ENCODE data around the gene PHYHIPL. TPM values are rescaled to one million over a fixed set of nuclear protein-coding genes. Genes with fewer than 3 reads are reported as not detected.

Gene PHYHIPL
- total RNA-seq, 6 experiments from 2014 or later: not detected

- Mint-ChIP-seq H3K27me3 (ENCODE audit: insufficient read depth) (peaks cover 3% of the 10 kb centered on the region; the same call in 1 of the 2 replicates), H3K9me3 (peaks cover 4% of the 10 kb centered on the region), H3K4me3 (no peak overlapping the region), H3K36me3 (ENCODE audit: low read depth) (peaks cover 5% of the 10 kb centered on the region; the same call in 1 of the 2 replicates), H3K27ac (no peak overlapping the region), H3K4me1 (ENCODE audit: low read depth) (peaks cover 8% of the 10 kb centered on the region)
- TF ChIP-seq, protein P1, sequence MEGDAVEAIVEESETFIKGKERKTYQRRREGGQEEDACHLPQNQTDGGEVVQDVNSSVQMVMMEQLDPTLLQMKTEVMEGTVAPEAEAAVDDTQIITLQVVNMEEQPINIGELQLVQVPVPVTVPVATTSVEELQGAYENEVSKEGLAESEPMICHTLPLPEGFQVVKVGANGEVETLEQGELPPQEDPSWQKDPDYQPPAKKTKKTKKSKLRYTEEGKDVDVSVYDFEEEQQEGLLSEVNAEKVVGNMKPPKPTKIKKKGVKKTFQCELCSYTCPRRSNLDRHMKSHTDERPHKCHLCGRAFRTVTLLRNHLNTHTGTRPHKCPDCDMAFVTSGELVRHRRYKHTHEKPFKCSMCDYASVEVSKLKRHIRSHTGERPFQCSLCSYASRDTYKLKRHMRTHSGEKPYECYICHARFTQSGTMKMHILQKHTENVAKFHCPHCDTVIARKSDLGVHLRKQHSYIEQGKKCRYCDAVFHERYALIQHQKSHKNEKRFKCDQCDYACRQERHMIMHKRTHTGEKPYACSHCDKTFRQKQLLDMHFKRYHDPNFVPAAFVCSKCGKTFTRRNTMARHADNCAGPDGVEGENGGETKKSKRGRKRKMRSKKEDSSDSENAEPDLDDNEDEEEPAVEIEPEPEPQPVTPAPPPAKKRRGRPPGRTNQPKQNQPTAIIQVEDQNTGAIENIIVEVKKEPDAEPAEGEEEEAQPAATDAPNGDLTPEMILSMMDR (IDR thresholded peaks at IDR 0.05): peak; percentile 76
- DNase-seq: peak; percentile 46
Measured at GRCh38 chr10:59181668-59182067, 5.2 kb downstream of the PHYHIPL start.

DNA sequence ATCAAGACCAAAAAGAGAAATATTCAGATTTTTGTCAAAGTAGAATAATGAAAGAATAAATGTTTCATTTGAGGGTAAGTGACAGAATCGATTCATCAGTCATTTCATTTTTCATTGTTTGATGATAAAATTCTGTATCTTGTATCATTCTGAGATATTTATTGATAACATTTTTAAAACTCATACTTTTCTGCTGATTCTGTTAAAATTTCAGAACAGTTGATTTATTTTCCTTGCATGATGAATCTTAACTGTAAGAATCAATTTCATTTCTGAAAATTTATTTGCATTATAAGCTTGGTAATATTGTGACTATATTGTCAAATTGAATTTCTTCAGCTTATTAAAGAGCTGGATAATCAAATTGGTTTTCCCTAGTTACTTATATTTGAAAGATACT, 13.9 kb downstream of the PHYHIPL start:
- Mint-ChIP-seq H3K27ac (no peak overlapping the region), H3K27me3 (ENCODE audit: insufficient read depth) (peaks cover 1% of the 10 kb centered on the region), H3K9me3 (no peaks in the 10 kb centered on the region; the same call in 1 of the 2 replicates), H3K36me3 (ENCODE audit: low read depth) (no peaks in the 10 kb centered on the region), H3K4me3 (no peak overlapping the region), H3K4me1 (ENCODE audit: low read depth) (no peaks in the 10 kb centered on the region)
- TF ChIP-seq, protein P1 (IDR thresholded peaks at IDR 0.05): no peak
- DNase-seq: no peak

- Mint-ChIP-seq H3K36me3 (ENCODE audit: low read depth) (no peaks in the 10 kb centered on the region), H3K4me3 (no peak overlapping the region), H3K9me3 (no peaks in the 10 kb centered on the region; the same call in 1 of the 2 replicates), H3K27me3 (ENCODE audit: insufficient read depth) (no peaks in the 10 kb centered on the region; the same call in 1 of the 2 replicates), H3K27ac (no peak overlapping the region), H3K4me1 (ENCODE audit: low read depth) (no peaks in the 10 kb centered on the region)
- DNase-seq: no peak
- TF ChIP-seq, protein P1 (IDR thresholded peaks at IDR 0.05): no peak
Measured at GRCh38 chr10:59206204-59206720, 29.8 kb downstream of the PHYHIPL start.

GRCh38 chr10:59212301-59212798, 35.9 kb downstream of the PHYHIPL start:
- Mint-ChIP-seq H3K36me3 (ENCODE audit: low read depth) (no peaks in the 10 kb centered on the region), H3K27ac (no peak overlapping the region), H3K27me3 (ENCODE audit: insufficient read depth) (no peaks in the 10 kb centered on the region; the same call in 1 of the 2 replicates), H3K4me1 (ENCODE audit: low read depth) (no peaks in the 10 kb centered on the region), H3K4me3 (no peak overlapping the region), H3K9me3 (no peaks in the 10 kb centered on the region; the same call in 1 of the 2 replicates)
- TF ChIP-seq, protein P1 (IDR thresholded peaks at IDR 0.05): no peak
- DNase-seq: no peak

DNA sequence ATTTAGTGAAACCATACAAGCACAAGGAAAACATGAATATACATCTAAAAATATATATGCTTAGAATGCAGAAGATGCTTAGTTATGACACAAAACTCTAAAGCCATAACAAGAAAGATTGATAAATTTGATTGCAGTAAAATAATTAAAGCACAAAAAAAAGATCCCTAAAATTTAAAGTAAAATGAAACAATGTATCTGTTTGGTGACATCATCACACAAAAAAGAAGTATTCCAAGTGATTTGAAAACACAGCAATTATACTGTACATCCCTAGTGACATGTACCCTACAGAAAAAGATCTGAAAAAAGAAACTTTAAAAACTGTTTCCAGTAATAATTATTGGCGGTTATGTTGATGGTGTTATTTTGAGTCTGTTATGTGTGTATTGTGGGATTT, 37.7 kb downstream of the PHYHIPL start:
- no peaks in the 10 kb centered on the region for H3K9me3 Mint-ChIP-seq
- TF ChIP-seq, protein P1 (IDR thresholded peaks at IDR 0.05): no peak
- no peak overlapping the region for H3K27ac Mint-ChIP-seq
- H3K4me1 Mint-ChIP-seq (ENCODE audit: low read depth): no peaks in the 10 kb centered on the region
- DNase-seq: no peak
- H3K36me3 Mint-ChIP-seq (ENCODE audit: low read depth): no peaks in the 10 kb centered on the region
- no peaks in the 10 kb centered on the region; the same call in 1 of the 2 replicates for H3K27me3 Mint-ChIP-seq (ENCODE audit: insufficient read depth)
- H3K4me3 Mint-ChIP-seq: no peak overlapping the region
